ENCODE measurements around the gene UBA1. TPM values are rescaled to one million over a fixed set of nuclear protein-coding genes. Genes with fewer than 3 reads are reported as not detected.

Gene UBA1
- total RNA-seq, 4 donors from 2014 or later: 125 to 218 (median 147) TPM

DNA sequence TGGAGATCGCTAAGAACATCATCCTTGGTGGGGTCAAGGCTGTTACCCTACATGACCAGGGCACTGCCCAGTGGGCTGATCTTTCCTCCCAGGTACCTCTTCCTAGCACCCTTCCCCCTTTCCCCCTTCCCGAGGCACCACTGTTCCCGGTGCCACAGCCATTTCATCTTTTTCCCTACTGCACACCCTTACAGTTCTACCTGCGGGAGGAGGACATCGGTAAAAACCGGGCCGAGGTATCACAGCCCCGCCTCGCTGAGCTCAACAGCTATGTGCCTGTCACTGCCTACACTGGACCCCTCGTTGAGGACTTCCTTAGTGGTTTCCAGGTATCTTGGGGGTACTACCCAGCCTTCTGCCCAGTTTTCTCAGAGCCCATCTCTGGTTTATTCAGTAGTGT lies 5.7 kb downstream of the UBA1 start:
- no peak for DNase-seq (ENCODE audit: extremely low spot score)
- 89% methylated on average over 9 of the region's 10 CpGs for WGBS
- Histone ChIP-seq H3K9me3 (no peaks in the 10 kb centered on the region), H3K27me3 (no peaks in the 10 kb centered on the region), H3K4me3 (no peak overlapping the region), H3K4me1 (peaks cover 41 to 63% (median 60%) of the 10 kb centered on the region in 4 donors), H3K27ac (replicated peaks in 1 of 4) (peak overlapping the region; percentile 51 to 77 (median 60)), H3K36me3 (peaks cover 20 to 66% (median 58%) of the 10 kb centered on the region in 4 donors)
- TF ChIP-seq POLR2A (IDR thresholded peaks at IDR 0.05; ENCODE audit: low read depth) (no peak), POLR2AphosphoS5 (IDR thresholded peaks at IDR 0.05) (no peak), EP300 (IDR thresholded peaks at IDR 0.05) (no peak)
- TF ChIP-seq, protein P1, sequence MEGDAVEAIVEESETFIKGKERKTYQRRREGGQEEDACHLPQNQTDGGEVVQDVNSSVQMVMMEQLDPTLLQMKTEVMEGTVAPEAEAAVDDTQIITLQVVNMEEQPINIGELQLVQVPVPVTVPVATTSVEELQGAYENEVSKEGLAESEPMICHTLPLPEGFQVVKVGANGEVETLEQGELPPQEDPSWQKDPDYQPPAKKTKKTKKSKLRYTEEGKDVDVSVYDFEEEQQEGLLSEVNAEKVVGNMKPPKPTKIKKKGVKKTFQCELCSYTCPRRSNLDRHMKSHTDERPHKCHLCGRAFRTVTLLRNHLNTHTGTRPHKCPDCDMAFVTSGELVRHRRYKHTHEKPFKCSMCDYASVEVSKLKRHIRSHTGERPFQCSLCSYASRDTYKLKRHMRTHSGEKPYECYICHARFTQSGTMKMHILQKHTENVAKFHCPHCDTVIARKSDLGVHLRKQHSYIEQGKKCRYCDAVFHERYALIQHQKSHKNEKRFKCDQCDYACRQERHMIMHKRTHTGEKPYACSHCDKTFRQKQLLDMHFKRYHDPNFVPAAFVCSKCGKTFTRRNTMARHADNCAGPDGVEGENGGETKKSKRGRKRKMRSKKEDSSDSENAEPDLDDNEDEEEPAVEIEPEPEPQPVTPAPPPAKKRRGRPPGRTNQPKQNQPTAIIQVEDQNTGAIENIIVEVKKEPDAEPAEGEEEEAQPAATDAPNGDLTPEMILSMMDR (IDR thresholded peaks at IDR 0.05): no peak
- intact Hi-C loops (cut with DNase I): loop anchor here (10.0 kb wide), 1 partner anchor 826 kb away; no protein-coding TSS in a partner anchor

DNA sequence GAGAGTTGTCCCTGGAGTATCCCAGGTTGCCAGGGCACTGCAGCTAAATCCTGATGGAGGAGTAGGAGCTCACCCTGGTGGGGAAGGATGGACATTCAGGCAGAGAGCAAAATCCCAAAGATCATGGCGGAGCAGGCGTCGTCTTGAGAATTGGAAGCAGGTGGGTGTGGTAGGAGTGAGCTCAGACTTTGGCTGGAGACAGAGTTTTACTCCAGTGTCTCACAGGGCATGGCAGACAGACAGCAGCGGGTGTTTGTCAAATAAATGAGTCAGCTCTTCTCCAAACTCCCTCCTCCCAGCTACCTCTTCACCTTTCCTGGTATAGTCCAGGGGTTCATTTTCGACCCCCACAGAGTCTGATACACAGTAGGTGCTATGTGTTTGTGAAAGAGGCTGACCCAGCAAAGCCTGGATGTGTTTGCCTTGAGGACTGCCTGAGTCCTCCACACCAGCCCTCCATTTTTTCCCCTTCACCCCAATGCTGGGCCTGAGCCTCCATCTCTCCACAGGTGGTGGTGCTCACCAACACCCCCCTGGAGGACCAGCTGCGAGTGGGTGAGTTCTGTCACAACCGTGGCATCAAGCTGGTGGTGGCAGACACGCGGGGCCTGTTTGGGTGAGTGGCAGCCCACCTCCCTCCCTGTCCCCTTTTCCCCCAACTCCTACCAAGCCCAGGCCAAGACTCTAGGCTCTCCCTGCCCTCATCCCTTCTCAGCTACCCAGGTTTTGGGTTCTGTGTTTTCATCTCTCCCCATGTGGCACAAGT lies 6.9 kb downstream of the UBA1 start:
- Histone ChIP-seq H3K36me3 (peaks cover 24 to 79% (median 71%) of the 10 kb centered on the region in 4 donors), H3K4me3 (no peak overlapping the region), H3K4me1 (peaks cover 29 to 50% (median 47%) of the 10 kb centered on the region in 4 donors), H3K9me3 (no peaks in the 10 kb centered on the region), H3K27me3 (no peaks in the 10 kb centered on the region), H3K27ac (replicated peaks in 1 of 4) (peak overlapping the region; percentile 57 to 77 (median 66))
- 90% methylated on average over 8 of the region's 9 CpGs for WGBS
- DNase-seq (ENCODE audit: extremely low spot score): no peak
- TF ChIP-seq, protein P1 (IDR thresholded peaks at IDR 0.05): peak in 2 of 3 experiments; percentile 8 to 36
- TF ChIP-seq EP300 (IDR thresholded peaks at IDR 0.05): no peak
- intact Hi-C loops (cut with DNase I): no loop called here

DNA sequence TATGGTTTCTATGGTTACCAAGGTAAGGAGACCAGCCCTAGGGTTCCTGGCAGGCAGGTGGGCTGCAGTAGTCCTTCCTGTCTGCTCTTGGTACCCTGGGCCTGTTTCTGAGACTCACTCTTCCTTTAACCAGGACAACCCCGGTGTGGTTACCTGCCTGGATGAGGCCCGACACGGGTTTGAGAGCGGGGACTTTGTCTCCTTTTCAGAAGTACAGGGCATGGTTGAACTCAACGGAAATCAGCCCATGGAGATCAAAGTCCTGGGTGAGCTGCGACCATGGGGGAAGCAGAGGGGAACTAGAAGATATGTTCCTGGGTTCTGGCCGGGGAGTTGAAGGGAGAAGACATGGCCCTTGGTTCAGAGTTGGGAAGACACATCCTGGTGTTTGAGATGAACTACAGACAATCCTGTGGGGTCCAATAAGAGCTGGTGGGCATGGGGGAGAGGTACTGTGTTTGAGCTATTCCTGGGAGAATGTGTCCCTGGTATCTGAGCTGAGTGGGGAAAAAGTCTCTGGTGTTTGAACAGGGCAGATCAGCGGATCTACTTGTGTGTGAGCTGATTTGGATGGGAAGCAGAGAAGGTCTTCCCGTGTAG lies 7.8 kb downstream of the UBA1 start:
- TF ChIP-seq EP300 (IDR thresholded peaks at IDR 0.05) (no peak), POLR2AphosphoS5 (IDR thresholded peaks at IDR 0.05) (no peak), POLR2A (IDR thresholded peaks at IDR 0.05; ENCODE audit: low read depth) (no peak)
- TF ChIP-seq, protein P1 (IDR thresholded peaks at IDR 0.05): no peak
- H3K4me1 ChIP-seq: peaks cover 20 to 42% (median 39%) of the 10 kb centered on the region in 4 donors
- DNase-seq (ENCODE audit: extremely low spot score): no peak
- no peak overlapping the region for H3K4me3 ChIP-seq
- H3K27ac ChIP-seq (replicated peaks in 1 of 4): peak overlapping the region; percentile 57 to 77 (median 64)
- intact Hi-C loops (cut with DNase I): no loop called here
- H3K27me3 ChIP-seq: no peaks in the 10 kb centered on the region
- WGBS: 80% methylated on average over 4 of the region's 9 CpGs
- H3K9me3 ChIP-seq: no peaks in the 10 kb centered on the region
- peaks cover 29 to 88% (median 80%) of the 10 kb centered on the region in 4 donors for H3K36me3 ChIP-seq

DNA sequence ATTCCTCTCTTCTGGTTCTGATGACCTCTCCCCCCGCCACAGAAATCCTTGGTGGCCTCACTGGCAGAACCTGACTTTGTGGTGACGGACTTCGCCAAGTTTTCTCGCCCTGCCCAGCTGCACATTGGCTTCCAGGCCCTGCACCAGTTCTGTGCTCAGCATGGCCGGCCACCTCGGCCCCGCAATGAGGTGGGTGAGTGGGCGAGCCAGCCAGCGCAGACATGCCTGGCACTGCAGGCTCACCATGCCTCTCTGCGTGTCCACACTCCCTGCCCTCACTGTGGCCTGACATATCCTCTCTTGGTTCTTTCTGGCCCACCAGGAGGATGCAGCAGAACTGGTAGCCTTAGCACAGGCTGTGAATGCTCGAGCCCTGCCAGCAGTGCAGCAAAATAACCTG lies 8.7 kb downstream of the UBA1 start:
- WGBS: 89% methylated on average over 11 of the region's 11 CpGs
- intact Hi-C loops (cut with DNase I): no loop called here

More for the DNA sequence above, 8.7 kb downstream of the UBA1 start:
- Histone ChIP-seq H3K27ac (replicated peaks in 1 of 4) (peak overlapping the region in 1 of 4 donors; percentile 13), H3K9me3 (no peaks in the 10 kb centered on the region), H3K4me1 (peaks cover 12 to 33% (median 30%) of the 10 kb centered on the region in 4 donors), H3K4me3 (no peak overlapping the region), H3K36me3 (peaks cover 32 to 96% (median 89%) of the 10 kb centered on the region in 4 donors), H3K27me3 (no peaks in the 10 kb centered on the region)
- TF ChIP-seq POLR2AphosphoS5 (IDR thresholded peaks at IDR 0.05) (no peak), EP300 (IDR thresholded peaks at IDR 0.05) (no peak), POLR2A (IDR thresholded peaks at IDR 0.05; ENCODE audit: low read depth) (no peak)
- TF ChIP-seq, protein P1 (IDR thresholded peaks at IDR 0.05): no peak
- no peak for DNase-seq (ENCODE audit: extremely low spot score)

All from esophagus muscularis mucosa (tissue), 4 donors.